Cardiac muscle cell (in vitro differentiated cells and primary cell): ENCODE results near the gene PUSL1. TPM values are rescaled to one million over a fixed set of nuclear protein-coding genes. Genes with fewer than 3 reads are reported as not detected.

Source experiments
- DNase-seq, 2 donors: peaks; one replicate each; pipeline versions ENCODE4 v3.0.0 to v3.0.0-alpha.2; 2010 to 2017; ENCODE audit warnings: low read depth in 1 of 2, low spot score in 1 of 2
- H3K27ac ChIP-seq: fragments of 200-600 bp; sonication (generic); 2 replicates; pipeline ENCODE4 v1.5.1; 2016
- H3K27me3 ChIP-seq: fragments of 200-600 bp; sonication (generic); 2 replicates; pipeline ENCODE4 v1.6.0; 2016; ENCODE audit warnings: control low read depth
- H3K36me3 ChIP-seq: fragments of 200-600 bp; sonication (generic); 2 replicates; pipeline ENCODE4 v1.5.1; 2016; ENCODE audit warnings: control low read depth
- H3K4me1 ChIP-seq: fragments of 200-600 bp; sonication (generic); 2 replicates; pipeline ENCODE4 v1.8.1; 2017; ENCODE audit warnings: low read depth, mild to moderate bottlenecking, mixed run types
- H3K4me3 ChIP-seq: fragments of 200-600 bp; sonication (generic); 2 replicates; pipeline ENCODE4 v1.5.1; 2016; ENCODE audit warnings: mild to moderate bottlenecking
- H3K9me3 ChIP-seq: fragments of 200-600 bp; sonication (generic); 2 replicates; pipeline ENCODE4 v1.5.1; 2017; ENCODE audit warnings: low read depth, mild to moderate bottlenecking, control low read depth
- CTCF ChIP-seq: IDR thresholded peaks from 2 replicates; pipeline ENCODE4 v1.5.1; 2012; ENCODE audit warnings: low read depth, mild to moderate bottlenecking, low read length
- polyA plus RNA-seq: library from polyadenylated mRNA; unstranded; fragments of >200 nt; fragmentation: Nextera tagmentation; extraction: Ambion mirVana; gene quantifications from 2 replicates; pipeline ENCODE4 v1.2.1, GENCODE V29; 2016
- total RNA-seq: library from RNA; depleted of rRNA; stranded (reverse); fragments of >200 nt; gene quantifications from 2 replicates; pipeline ENCODE4 v1.2.3, GENCODE V29; 2016

The PUSL1 gene
- total and polyA plus RNA-seq, 2 experiments from 2014 or later: 18.7 to 25.0 TPM

GRCh38 chr1:1298861-1299685, 9.3 kb upstream of the PUSL1 start:
- no peak for TF ChIP-seq CTCF
- H3K36me3 ChIP-seq: no peaks in the 10 kb centered on the region
- no peak overlapping the region for H3K27ac ChIP-seq
- no peak overlapping the region for H3K4me3 ChIP-seq
- H3K4me1 ChIP-seq: no peaks in the 10 kb centered on the region
- H3K9me3 ChIP-seq: no peaks in the 10 kb centered on the region
- H3K27me3 ChIP-seq: no peaks in the 10 kb centered on the region
- peak in 1 of 2 donors; percentile 77 for DNase-seq

DNA sequence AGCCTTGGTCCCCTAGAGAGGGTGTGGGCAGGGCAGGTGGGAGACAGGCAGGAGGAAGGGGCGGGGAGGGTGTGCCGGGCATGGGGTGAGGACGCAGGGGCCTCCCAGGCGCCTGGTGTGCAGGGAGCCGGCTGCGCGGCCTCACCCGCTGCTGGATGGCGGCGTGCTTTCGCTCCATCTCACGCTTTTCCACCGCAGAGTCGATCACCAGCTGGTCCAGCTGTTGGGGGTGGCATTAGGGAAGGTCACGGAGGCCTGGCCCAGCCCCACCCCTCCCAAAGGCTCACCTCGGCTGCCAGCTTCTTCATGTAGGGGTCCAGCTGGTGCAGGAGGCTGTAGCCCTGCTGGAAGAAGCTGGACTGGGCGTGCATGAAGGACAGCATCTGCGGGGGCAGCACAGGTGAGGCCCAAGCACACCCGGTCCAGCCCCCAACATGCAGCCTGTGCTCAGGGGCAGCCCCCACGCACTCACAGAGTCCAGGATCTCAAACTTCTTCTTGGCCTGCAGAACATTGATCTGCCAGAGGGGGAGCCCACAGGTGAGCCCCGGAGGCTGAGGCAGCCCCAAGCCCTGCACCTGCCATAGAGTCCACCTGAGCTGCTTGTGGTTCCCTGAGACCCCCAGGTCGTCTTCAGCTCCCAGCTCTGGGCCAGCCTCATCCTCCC, 8.6 kb upstream of the PUSL1 start:
- peak; percentile 29 for TF ChIP-seq CTCF
- Histone ChIP-seq H3K27ac (no peak overlapping the region), H3K4me1 (no peaks in the 10 kb centered on the region), H3K27me3 (no peaks in the 10 kb centered on the region), H3K9me3 (no peaks in the 10 kb centered on the region), H3K4me3 (no peak overlapping the region), H3K36me3 (no peaks in the 10 kb centered on the region)
- DNase-seq: no peak

- Histone ChIP-seq H3K27ac (no peak overlapping the region), H3K4me3 (no peak overlapping the region), H3K4me1 (peaks cover under 1% of the 10 kb centered on the region), H3K36me3 (no peaks in the 10 kb centered on the region), H3K9me3 (no peaks in the 10 kb centered on the region), H3K27me3 (no peaks in the 10 kb centered on the region)
- TF ChIP-seq CTCF: no peak
- no peak for DNase-seq
Measured at GRCh38 chr1:1300352-1300739, 8.1 kb upstream of the PUSL1 start.

DNA sequence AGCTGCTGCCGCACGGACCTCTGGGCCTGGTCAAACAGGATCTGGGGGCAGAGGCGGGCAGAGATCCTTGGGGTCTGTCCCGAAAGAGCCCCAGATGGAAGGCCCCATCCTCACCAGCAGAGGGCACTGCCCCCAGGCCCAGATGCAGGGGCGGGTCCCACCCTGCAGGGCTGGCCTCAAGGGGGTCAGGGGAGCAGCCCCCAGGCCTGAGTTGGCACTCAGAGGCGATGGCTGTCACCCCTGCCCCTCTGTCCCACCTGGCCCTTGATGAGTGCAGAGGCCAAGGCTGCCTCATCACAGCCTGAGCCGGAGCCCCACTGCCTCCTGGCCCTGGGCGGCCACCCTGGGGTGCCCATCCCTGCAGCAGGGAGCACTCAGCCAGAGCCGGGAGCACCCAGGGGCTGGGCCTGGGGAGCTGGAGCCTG, 6.4 kb upstream of the PUSL1 start:
- no peaks in the 10 kb centered on the region for H3K36me3 ChIP-seq
- TF ChIP-seq CTCF: peak; percentile 54
- no peaks in the 10 kb centered on the region for H3K9me3 ChIP-seq
- peaks cover 18% of the 10 kb centered on the region for H3K4me1 ChIP-seq
- H3K27ac ChIP-seq: no peak overlapping the region
- no peak for DNase-seq
- no peaks in the 10 kb centered on the region for H3K27me3 ChIP-seq
- H3K4me3 ChIP-seq: no peak overlapping the region

- no peak overlapping the region for H3K4me3 ChIP-seq
- H3K4me1 ChIP-seq: peaks cover 18% of the 10 kb centered on the region
- no peaks in the 10 kb centered on the region for H3K9me3 ChIP-seq
- no peaks in the 10 kb centered on the region for H3K27me3 ChIP-seq
- TF ChIP-seq CTCF: no peak
- no peak overlapping the region for H3K27ac ChIP-seq
- H3K36me3 ChIP-seq: no peaks in the 10 kb centered on the region
- no peak for DNase-seq
Measured at GRCh38 chr1:1302951-1303509, 5.4 kb upstream of the PUSL1 start.
